ENCODE measurements around the gene WASL.
"Not testable (repeated sequence)": the region's sequence is repeated elsewhere in the genome, so short reads cannot be mapped to it uniquely, and the experiment has no call there.

The WASL gene

DNA sequence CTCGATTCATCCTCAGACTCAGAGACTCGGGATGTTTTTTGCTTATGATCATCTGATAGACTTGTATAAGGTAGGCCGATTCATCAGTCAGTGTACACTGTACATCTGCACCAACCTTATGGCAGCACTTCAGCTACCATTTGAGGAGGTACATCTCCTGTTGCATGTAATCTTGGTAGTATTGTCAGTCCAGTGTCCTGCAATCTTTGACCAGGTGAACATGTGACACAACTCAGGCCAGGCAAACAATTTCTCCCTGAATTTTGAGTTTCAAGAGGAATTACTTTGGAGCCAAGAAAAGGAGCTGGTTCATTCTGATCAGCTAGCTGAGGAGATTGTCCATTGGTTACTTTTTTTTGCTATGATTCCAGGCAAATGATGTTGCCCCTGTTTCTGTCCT lies 19.7 kb upstream of the WASL start:
- DNase-seq: no peak

GRCh38 chr7:123763191-123763661 lies 14.4 kb upstream of the WASL start:
- DNase-seq: no peak

- DNase-seq: no peak
Observed at GRCh38 chr7:123761729-123762128, 12.9 kb upstream of the WASL start.

GRCh38 chr7:123757095-123757494 lies 8.3 kb upstream of the WASL start:
- no peak for DNase-seq

- DNase-seq: no peak
Observed at GRCh38 chr7:123755338-123755737, 6.5 kb upstream of the WASL start.

DNA sequence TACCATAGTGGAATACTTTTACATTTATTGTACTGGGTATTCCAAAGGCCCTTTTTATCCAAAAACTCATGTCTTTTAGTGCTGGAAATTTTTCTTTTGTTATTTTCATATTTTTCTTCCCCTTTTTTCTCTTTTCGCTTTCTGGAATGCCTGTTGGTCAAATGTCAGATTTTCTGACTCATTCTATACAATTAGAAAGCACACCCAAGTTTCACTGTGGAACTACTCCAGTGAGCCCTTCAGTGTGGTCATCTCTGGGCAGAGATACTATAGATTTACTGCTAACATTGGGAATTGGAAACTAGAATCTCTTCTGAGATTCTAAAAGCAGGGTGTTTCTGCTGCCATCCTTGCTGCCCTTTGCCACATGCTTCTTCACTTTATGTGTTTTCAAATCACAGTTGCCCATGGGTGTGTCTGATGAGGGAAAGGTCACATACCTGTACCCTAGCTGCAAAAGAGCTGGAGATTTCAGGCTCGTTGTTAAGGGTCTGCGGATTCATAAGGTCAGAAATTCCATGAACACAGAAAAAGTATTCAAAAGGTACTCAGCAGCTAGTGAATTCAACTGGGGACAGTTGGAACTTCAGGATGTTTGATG lies 5.6 kb upstream of the WASL start:
- no peak for DNase-seq

- DNase-seq: no peak
Observed at GRCh38 chr7:123752534-123752933, 3.7 kb upstream of the WASL start.

GRCh38 chr7:123751821-123752220 lies 3.0 kb upstream of the WASL start:
- no peak for DNase-seq

DNA sequence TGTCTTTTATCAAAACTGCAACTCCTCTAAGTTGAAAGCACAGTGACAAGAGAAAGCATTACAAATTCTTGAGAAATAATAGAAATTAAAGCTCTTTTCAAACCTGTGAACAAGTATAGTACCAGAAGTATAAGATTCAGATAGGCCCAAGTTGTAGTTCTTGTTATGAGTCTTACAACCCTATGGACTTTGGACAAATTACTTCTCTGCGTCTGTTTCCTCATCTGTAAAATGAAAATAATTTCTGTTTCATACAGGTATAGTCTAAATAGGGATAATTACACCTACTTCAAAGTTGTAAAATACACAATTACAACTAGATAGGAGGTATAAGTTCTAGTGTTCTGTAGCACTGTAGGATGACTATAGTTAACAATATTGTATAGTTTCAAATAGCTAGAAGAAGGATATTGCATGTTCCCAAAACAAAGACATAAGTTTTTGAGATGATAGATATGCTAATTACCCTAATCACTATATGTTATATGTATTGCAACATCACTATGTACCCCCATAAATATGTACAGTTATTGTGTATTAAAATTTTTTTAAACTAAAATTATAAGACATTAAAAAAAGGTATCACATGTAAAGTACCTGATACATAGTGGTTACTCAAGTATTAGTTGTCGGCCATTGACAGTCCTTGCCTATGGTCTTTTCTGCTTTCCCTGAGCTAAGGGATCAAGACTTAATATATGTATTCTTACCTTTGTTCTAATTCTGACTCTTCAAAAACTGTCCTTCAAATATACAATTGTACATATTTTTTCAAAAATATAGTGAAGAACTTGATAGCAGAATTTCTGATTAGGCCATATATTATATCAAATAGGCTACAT lies 1.8 kb upstream of the WASL start:
- DNase-seq: no peak

DNA sequence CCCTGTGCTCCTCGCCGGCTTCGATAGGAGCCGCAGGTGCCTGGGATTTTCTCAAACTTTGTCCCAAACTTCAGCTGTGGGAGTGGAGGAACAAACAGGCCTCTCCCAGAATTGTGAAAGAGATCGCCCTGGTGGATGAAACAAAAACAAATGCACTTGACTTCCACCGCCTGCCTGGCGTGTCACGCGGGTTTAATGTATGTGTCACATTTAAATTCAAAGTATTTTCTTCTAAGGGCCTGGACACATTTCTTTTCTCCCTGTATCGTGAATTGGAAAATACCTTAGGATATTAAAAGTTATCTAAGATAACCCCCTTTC lies 694 bp upstream of the WASL start:
- no peak for DNase-seq

DNA sequence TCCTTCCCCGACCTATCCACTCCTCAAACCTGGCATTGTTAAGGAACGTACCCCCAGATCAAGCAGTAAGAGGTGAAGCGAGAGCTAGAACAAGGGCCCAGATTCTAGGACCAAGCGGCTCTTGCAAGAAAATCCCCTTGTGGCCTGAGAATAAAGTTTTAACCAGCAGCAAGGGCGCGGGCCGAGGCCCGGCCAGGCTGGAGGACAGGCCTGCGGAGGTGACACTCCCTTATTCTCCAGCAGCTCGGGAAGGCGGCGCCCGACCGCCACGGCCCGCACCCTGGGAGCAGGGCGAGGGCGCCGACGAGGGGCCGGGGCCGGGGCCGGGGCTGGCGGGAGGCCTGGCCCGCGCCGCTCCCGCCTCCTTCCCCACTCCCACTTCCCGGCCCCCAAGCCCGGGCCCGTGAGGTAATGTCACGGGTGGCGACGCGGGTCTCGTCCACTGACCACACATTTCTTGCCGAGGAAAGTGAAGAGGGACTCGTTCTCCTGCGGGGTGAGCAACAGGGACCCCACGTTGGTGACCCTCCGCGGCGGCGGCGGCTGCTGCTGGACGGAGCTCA lies 551 bp downstream of the WASL start:
- no peak for DNase-seq

DNA sequence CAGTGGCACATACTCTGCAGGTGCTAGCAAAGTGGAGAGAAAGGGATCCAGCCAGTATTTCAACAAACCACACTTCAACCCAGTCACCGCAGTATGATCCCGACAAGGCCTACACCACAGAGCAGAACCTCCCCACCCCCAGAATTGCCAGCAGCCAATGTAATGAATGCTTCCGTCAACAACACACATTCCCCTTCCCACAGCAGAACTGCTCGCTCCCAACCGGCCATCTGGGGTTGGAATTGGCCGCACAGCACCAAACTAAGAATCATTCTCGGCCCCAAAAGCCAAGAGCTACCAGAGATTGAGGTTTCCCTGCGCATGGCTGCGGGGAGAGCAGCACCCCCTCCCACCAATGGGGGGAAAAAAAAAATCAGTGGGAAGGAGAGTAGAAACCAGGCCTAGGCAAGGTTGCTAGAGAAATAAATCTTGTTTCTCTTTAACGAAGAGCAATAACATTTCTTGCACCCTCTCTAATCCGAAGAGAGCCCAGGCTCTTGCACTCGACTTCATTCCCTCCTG lies 1.1 kb downstream of the WASL start:
- DNase-seq: peak; percentile 19

GRCh38 chr7:123746931-123747488 lies 1.8 kb downstream of the WASL start:
- DNase-seq: no peak

DNA sequence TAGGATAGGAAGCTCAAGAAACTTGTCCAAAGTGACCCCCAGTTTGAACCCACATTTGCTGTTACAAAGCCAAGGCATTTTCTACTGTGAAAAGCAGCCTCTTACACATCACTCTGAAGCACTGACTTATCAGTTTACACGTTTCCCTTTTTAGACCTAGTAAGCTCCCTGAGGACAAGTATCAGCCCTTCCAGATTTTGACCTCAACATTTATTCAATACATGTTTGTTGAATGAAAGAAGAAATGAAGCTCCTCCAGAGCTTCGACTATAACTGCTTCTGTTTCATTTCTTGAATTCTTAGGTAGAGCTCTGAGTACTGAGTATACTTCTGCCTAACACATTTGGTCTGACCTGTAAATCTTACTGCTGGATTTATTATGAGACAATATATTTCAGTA lies 2.7 kb downstream of the WASL start:
- no peak for DNase-seq

DNA sequence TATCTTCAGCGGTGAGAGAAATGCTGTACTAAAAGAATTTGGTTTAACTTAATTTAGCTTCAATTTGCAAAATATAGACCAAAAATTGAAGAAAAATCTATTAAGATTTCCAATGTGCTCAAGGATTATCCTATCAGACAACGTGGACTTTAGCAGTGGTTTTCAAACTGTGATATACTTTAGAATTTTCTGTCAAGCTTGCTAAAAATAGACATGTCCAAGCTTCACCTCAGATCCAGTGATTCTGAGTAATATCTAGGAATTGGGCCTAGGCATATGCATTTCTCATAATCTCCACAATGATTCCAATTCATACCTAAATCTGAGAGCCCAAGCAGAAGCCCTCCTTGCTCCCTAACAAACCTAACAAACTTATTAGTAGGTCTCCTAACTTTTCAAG lies 3.4 kb downstream of the WASL start:
- no peak for DNase-seq

DNA sequence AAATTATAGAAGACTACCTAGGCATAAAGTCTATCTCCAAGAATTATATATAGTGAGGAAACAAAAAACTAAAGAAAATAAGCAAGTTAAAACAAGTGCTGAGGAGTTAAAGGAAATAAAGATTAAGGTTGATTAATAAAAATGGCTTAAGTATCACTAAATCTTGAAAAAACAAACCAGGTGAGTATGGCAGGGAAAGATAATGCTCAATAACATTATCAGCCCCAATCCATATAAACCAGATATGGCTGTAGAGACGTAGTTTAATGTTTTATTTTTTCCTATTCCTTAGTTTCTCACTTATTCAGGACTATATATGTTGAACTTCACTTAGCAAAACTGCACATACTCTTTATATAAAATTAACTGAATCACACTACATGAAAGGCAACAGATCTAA lies 4.4 kb downstream of the WASL start:
- DNase-seq: no peak

GRCh38 chr7:123741940-123742339 lies 6.9 kb downstream of the WASL start:
- no peak for DNase-seq

- no peak for DNase-seq
Observed at GRCh38 chr7:123738808-123739207, 10.0 kb downstream of the WASL start.

DNA sequence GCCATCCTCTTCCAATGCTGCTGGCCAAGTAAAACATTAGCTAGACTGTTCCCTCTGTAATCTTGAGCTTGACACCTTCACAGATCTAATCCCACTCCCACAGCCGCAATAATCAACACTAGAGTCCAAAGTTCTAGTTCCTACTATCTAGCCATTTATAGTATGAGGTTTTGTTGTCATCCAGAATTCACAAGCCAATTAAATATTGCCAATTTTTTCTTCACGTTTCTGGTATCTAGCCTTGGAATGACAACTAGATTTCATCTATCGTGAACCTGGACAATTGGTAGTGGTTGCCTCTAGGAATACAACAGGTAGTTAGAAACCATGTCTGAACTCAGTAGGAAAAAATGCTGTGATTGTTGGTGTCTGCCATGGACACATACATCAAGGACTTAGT lies 10.4 kb downstream of the WASL start:
- DNase-seq: no peak

DNA sequence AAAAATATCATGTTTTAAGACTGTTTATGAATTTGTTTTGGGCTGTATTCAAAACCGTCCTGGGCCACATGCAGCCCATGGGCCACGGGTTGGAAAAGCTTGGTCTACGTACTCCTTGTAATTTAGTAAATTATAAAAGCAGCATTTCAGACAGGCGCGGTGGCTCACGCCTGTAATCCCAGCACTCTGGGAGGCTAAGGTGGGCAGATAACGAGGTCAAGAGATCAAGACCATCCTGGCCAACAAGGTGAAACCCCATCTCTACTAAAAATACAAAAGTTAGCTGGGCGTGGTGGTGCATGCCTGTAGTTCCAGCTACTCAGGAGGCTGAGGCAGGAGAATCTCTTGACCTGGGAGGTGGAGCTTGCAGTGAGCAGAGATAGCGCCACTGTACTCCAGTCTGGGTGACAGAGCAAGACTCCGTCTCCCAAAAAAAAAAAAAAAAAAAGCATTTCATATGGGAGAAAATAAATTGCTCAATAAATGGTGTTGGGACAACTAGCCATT lies 11.6 kb downstream of the WASL start:
- not testable (repeated sequence) for DNase-seq

DNA sequence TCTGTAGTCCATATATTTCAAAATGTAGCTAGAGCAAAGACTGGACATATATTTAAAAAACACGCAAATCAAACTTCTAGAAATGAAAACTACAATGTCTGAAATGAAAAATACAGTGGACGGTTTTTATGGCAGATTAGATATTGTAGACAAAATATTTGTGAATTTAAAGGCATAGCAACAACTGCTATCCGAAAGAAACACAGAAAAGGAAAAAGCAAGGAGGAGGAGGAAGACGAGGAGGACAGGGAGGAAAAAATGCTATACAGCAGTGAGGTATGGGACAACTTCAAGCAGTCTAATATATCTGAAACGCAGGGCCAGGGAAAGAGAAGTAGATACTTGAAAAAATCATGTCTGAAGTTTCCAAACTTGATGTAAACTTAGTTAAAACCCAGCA lies 13.3 kb downstream of the WASL start:
- DNase-seq: no peak

GRCh38 chr7:123734498-123734897 lies 14.3 kb downstream of the WASL start:
- DNase-seq: no peak

DNA sequence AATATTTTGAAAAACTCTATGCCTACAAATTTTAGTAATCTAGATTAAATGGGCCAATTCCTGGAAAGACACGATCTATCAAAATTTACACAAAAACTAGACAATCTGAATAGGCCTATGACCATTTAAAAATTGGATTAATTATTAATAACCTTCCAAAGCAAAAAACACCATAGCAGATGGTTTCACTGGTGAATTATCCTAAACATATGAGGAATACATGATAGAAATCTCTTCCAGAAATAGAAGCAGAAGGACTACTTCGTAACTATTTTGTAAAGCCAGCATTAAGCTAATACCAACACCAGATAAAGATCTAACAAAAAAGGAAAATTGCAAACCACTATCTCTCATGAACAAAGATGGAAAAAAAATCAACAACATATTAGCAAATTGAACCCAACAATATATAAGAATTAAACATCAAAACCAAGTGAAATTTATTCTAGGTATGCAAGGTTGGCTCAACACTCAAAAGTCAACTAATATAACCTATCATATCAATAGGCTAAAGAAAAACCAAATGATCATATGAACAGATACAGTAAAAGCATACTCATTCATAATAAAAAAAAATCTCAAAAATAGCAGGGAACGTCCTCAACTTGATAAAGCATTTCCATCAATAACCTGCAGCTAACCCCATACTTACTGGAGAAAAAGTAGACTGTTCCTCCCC lies 16.3 kb downstream of the WASL start:
- no peak for DNase-seq

Data from central memory CD4-positive, alpha-beta T cell (primary cell).